Tibial artery (tissue), 4 donors: Measurements from ENCODE around the gene PDE1C.

Experiments
- DNase-seq, 2 donors: peaks; one replicate each; pipeline ENCODE4 v3.0.0-alpha.2; 2019
- H3K27ac ChIP-seq, 2 donors: fragments of 200-600 bp; sonication (generic) in 1 of 2; 1 replicate in 1 of 2; 2 replicates in 1 of 2; pipeline ENCODE4 v1.5.1; 2018 to 2019; ENCODE audit warnings: mild to moderate bottlenecking in 1 of 2
- H3K27me3 ChIP-seq, 2 donors: fragments of 200-600 bp; sonication (generic) in 1 of 2; one replicate each; pipeline versions ENCODE4 v1.5.1 to v1.6.0; 2016 to 2019
- H3K36me3 ChIP-seq, 3 donors: fragments of 200-600 bp; sonication (generic) in 2 of 3; one replicate each; pipeline ENCODE4 v1.5.1; 2016 to 2019; ENCODE audit warnings: mild to moderate bottlenecking in 2 of 3
- H3K4me1 ChIP-seq, 4 donors: fragments of 200-600 bp; sonication (generic) in 2 of 4; 1 replicate in 3 of 4; 2 replicates in 1 of 4; pipeline ENCODE4 v1.5.1; 2016 to 2019
- H3K4me3 ChIP-seq, 2 donors: fragments of 200-600 bp; sonication (generic) in 1 of 2; 1 replicate in 1 of 2; 2 replicates in 1 of 2; pipeline ENCODE4 v1.5.1; 2018 to 2019; ENCODE audit warnings: mild to moderate bottlenecking in 2 of 2
- H3K9me3 ChIP-seq, 3 donors: fragments of 200-600 bp; sonication (generic) in 1 of 3; one replicate each; pipeline ENCODE4 v1.5.1; 2016 to 2019
- intact Hi-C: fragments of 100-400 bp; cut with DNase I; formaldehyde crosslinking; loops from one replicate; pipeline ENCODE4 v1.15.0; 2023; ENCODE audit warnings: low total_unique reads
- TF ChIP-seq, protein P1 (sequence below), 2 experiments: fragments of 200-600 bp in 1 of 2; fragments of 450-650 bp in 1 of 2; IDR thresholded peaks; one replicate each; pipeline ENCODE4 v1.5.1; 2017 to 2019; ENCODE audit warnings: antibody characterized with exemption in 2 of 2, mild to moderate bottlenecking in 1 of 2, moderate library complexity in 1 of 2

Gene PDE1C

GRCh38 chr7:31794851-31795344 lies 275.3 kb downstream of the PDE1C start:
- Histone ChIP-seq H3K4me1 (no peaks in the 10 kb centered on the region), H3K36me3 (peaks cover 0 to under 1% (median 0%) of the 10 kb centered on the region in 3 donors), H3K27ac (no peak overlapping the region), H3K9me3 (no peaks in the 10 kb centered on the region), H3K27me3 (no peaks in the 10 kb centered on the region), H3K4me3 (no peak overlapping the region)
- TF ChIP-seq, protein P1, sequence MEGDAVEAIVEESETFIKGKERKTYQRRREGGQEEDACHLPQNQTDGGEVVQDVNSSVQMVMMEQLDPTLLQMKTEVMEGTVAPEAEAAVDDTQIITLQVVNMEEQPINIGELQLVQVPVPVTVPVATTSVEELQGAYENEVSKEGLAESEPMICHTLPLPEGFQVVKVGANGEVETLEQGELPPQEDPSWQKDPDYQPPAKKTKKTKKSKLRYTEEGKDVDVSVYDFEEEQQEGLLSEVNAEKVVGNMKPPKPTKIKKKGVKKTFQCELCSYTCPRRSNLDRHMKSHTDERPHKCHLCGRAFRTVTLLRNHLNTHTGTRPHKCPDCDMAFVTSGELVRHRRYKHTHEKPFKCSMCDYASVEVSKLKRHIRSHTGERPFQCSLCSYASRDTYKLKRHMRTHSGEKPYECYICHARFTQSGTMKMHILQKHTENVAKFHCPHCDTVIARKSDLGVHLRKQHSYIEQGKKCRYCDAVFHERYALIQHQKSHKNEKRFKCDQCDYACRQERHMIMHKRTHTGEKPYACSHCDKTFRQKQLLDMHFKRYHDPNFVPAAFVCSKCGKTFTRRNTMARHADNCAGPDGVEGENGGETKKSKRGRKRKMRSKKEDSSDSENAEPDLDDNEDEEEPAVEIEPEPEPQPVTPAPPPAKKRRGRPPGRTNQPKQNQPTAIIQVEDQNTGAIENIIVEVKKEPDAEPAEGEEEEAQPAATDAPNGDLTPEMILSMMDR (IDR thresholded peaks at IDR 0.05) = no peak
- DNase-seq = no peak
- intact Hi-C loops = no loop called here

- Histone ChIP-seq H3K9me3 (no peaks in the 10 kb centered on the region), H3K36me3 (peaks cover 0 to 5% (median 0%) of the 10 kb centered on the region in 3 donors), H3K27ac (no peak overlapping the region), H3K4me3 (no peak overlapping the region), H3K4me1 (no peaks in the 10 kb centered on the region), H3K27me3 (no peaks in the 10 kb centered on the region)
- intact Hi-C loops = no loop called here
- TF ChIP-seq, protein P1 (IDR thresholded peaks at IDR 0.05) = no peak
- DNase-seq = no peak
Observed at GRCh38 chr7:31791881-31792280, 278.3 kb downstream of the PDE1C start.

DNA sequence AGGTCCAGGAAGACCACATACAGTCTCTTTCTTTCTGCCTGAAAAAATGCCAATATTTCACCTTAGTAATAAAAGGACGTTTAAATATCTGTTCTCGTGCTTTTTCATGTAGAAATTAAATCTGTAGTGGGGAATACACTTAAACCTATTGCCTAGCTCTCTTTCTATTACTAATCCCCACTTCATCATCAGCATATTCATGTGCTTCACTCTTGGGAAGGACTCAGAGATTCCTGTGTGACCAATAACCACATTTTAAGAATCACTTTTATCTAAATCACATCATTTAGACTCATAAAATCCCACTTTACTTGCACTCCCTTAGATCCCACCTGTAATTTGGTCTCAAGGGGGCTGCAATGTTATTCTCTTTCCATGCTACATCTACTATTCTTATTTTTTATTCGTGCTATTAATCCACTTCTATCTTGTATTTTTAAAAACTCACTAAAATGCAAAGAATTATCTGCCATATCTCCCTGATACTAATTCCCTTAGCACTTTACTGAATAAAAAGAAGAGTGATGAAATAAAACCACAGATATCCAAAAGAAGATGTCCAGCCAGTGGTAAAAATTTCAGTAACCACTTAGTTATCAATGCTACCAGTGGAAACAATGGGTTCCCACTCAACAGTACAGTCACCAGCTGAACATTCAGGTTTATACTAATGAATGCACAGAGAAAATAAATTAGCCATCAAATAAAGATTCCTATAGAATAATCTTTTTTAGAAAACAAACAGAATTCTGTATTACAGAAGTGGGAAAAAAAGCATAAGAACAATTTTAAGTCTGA lies 281.1 kb downstream of the PDE1C start:
- intact Hi-C loops = no loop called here
- no peak for DNase-seq
- TF ChIP-seq, protein P1 (IDR thresholded peaks at IDR 0.05) = no peak
- H3K4me1 ChIP-seq = peaks cover 0 to 18% (median 9%) of the 10 kb centered on the region in 4 donors
- no peaks in the 10 kb centered on the region for H3K9me3 ChIP-seq
- H3K27me3 ChIP-seq = no peaks in the 10 kb centered on the region
- no peak overlapping the region for H3K4me3 ChIP-seq
- H3K36me3 ChIP-seq = peaks cover 0 to 5% (median 0%) of the 10 kb centered on the region in 3 donors
- H3K27ac ChIP-seq = no peak overlapping the region

GRCh38 chr7:31788445-31788844 lies 281.8 kb downstream of the PDE1C start:
- H3K4me3 ChIP-seq = no peak overlapping the region
- H3K27me3 ChIP-seq = no peaks in the 10 kb centered on the region
- no peak overlapping the region for H3K27ac ChIP-seq
- no peak for DNase-seq
- TF ChIP-seq, protein P1 (IDR thresholded peaks at IDR 0.05) = no peak
- H3K36me3 ChIP-seq = peaks cover 0 to 5% (median 0%) of the 10 kb centered on the region in 3 donors
- intact Hi-C loops = no loop called here
- H3K9me3 ChIP-seq = no peaks in the 10 kb centered on the region
- H3K4me1 ChIP-seq = peaks cover 0 to 18% (median 9%) of the 10 kb centered on the region in 4 donors

DNA sequence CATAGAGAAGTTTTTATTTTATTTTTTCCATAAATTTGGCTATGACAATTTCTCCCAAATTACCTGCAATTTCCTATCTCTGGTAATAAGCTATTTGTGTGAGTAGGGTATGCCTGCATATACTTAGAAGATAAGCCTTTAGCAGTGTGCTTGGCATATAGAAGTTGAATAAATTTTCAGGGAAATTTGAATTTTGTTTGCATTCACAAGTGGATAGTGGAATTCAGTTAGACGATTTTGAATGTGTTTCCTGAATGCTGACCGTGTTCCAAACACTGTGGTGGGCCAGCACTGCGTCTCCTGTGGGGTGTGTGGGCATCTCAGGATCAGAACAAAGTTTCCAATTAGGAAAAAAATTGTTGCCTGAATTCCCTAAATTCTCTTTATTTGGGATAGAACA lies 283.9 kb downstream of the PDE1C start:
- Histone ChIP-seq H3K4me1 (peaks cover 0 to 21% (median 10%) of the 10 kb centered on the region in 4 donors), H3K9me3 (no peaks in the 10 kb centered on the region), H3K4me3 (no peak overlapping the region), H3K27ac (no peak overlapping the region), H3K27me3 (no peaks in the 10 kb centered on the region), H3K36me3 (peaks cover 0 to 5% (median 0%) of the 10 kb centered on the region in 3 donors)
- intact Hi-C loops = no loop called here
- TF ChIP-seq, protein P1 (IDR thresholded peaks at IDR 0.05) = no peak
- DNase-seq = no peak
